Left ventricle myocardium inferior (tissue), 1 donor: ENCODE data around the gene JARID2. TPM values are rescaled to one million over a fixed set of nuclear protein-coding genes. Genes with fewer than 3 reads are reported as not detected.

Experiments
- DNase-seq: peaks from one replicate; pipeline ENCODE4 v3.0.0-alpha.2; 2020
- H3K27ac ChIP-seq: fragments of 200-600 bp; replicated peaks from 2 replicates; pipeline ENCODE4 v1.8.0; 2021
- H3K27me3 ChIP-seq: fragments of 200-600 bp; 2 replicates; pipeline ENCODE4 v1.8.0; 2021; ENCODE audit warnings: low read depth
- H3K36me3 ChIP-seq: fragments of 200-600 bp; 2 replicates; pipeline ENCODE4 v1.8.0; 2021
- H3K4me1 ChIP-seq: fragments of 200-600 bp; 2 replicates; pipeline ENCODE4 v1.8.0; 2021
- H3K4me3 ChIP-seq: fragments of 200-600 bp; 2 replicates; pipeline ENCODE4 v1.8.0; 2021; ENCODE audit warnings: mild to moderate bottlenecking, moderate library complexity
- H3K9me3 ChIP-seq: fragments of 200-600 bp; replicated peaks from 2 replicates; pipeline ENCODE4 v1.8.0; 2021
- CTCF ChIP-seq: fragments of 200-600 bp; IDR thresholded peaks from 2 replicates; pipeline ENCODE4 v1.8.0; 2021; ENCODE audit warnings: antibody characterized with exemption, mild to moderate bottlenecking, borderline replicate concordance
- intact Hi-C: fragments of 100-400 bp; cut with micrococcal nuclease; formaldehyde crosslinking; loops from one replicate; pipeline ENCODE4 v1.11.0; 2022
- total RNA-seq: library from RNA; stranded (reverse); fragmentation: NEBNext Ultra II Directional; extraction: Animal tissue kit (Norgen Biotek cat#: 25700); gene quantifications from one replicate; pipeline ENCODE4 v1.2.1, GENCODE V29; 2021
- donor health status: DM: no; HTN: yes; CAD: no; lungs with severe emphysema.

Gene JARID2
- total RNA-seq, 1 donor from 2014 or later = 6.5 TPM

- no peaks in the 10 kb centered on the region for H3K9me3 ChIP-seq
- H3K36me3 ChIP-seq = no peaks in the 10 kb centered on the region
- intact Hi-C loops = no loop called here
- TF ChIP-seq CTCF = no peak
- no peak for DNase-seq
- H3K27ac ChIP-seq = no peak overlapping the region
- H3K4me1 ChIP-seq = peaks cover 76% of the 10 kb centered on the region
- no peaks in the 10 kb centered on the region for H3K27me3 ChIP-seq
- no peak overlapping the region for H3K4me3 ChIP-seq
Measured at GRCh38 chr6:15366003-15366535, 120.2 kb downstream of the JARID2 start.

- Histone ChIP-seq H3K4me3 (no peak overlapping the region), H3K27me3 (no peaks in the 10 kb centered on the region), H3K36me3 (no peaks in the 10 kb centered on the region), H3K9me3 (no peaks in the 10 kb centered on the region), H3K27ac (no peak overlapping the region), H3K4me1 (peaks cover 84% of the 10 kb centered on the region)
- TF ChIP-seq CTCF = no peak
- DNase-seq = no peak
- intact Hi-C loops = no loop called here
Measured at GRCh38 chr6:15366879-15367278, 121.0 kb downstream of the JARID2 start.

- no peak for TF ChIP-seq CTCF
- no peak for DNase-seq
- peaks cover 89% of the 10 kb centered on the region for H3K4me1 ChIP-seq
- H3K9me3 ChIP-seq = no peaks in the 10 kb centered on the region
- intact Hi-C loops = no loop called here
- no peak overlapping the region for H3K4me3 ChIP-seq
- no peaks in the 10 kb centered on the region for H3K36me3 ChIP-seq
- H3K27ac ChIP-seq = no peak overlapping the region
- H3K27me3 ChIP-seq = no peaks in the 10 kb centered on the region
Measured at GRCh38 chr6:15368186-15368585, 122.3 kb downstream of the JARID2 start.

GRCh38 chr6:15368873-15369272 lies 123.0 kb downstream of the JARID2 start:
- no peak overlapping the region for H3K4me3 ChIP-seq
- peaks cover 89% of the 10 kb centered on the region for H3K4me1 ChIP-seq
- intact Hi-C loops = no loop called here
- H3K27me3 ChIP-seq = no peaks in the 10 kb centered on the region
- H3K27ac ChIP-seq = no peak overlapping the region
- DNase-seq = no peak
- H3K36me3 ChIP-seq = no peaks in the 10 kb centered on the region
- no peaks in the 10 kb centered on the region for H3K9me3 ChIP-seq
- no peak for TF ChIP-seq CTCF

DNA sequence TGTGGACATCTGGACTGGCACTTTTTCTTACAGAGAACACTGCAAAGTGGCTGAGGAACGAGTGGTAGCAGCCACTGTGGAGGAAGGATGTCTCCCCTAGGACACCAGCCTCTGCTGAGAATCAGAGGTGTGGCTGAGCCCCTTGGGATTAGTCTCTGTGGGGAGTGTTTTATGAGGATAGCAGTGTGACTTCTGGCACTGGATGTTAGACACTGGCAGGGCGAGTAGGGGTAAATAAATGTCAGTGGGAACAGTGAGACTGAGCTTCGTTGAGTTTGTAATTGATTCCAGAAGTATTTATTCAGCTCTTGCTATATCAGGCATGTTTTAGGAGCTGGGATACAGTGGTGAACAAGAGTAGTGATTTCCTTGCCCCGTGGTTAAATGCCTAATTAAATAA lies 124.0 kb downstream of the JARID2 start:
- Histone ChIP-seq H3K27me3 (no peaks in the 10 kb centered on the region), H3K36me3 (no peaks in the 10 kb centered on the region), H3K9me3 (no peaks in the 10 kb centered on the region), H3K27ac (no peak overlapping the region), H3K4me3 (no peak overlapping the region), H3K4me1 (peaks cover 89% of the 10 kb centered on the region)
- intact Hi-C loops = no loop called here
- DNase-seq = no peak
- no peak for TF ChIP-seq CTCF
